Prostate gland (tissue), 2 donors: ENCODE data around the gene MREG. TPM values are rescaled to one million over a fixed set of nuclear protein-coding genes. Genes with fewer than 3 reads are reported as not detected.

Source experiments
- DNase-seq: peaks from one replicate; pipeline ENCODE4 v3.0.0-alpha.2; 2019; ENCODE audit warnings: low spot score
- H3K27ac ChIP-seq, 2 donors: fragments of 200-600 bp; sonication (generic); 2 replicates each; pipeline ENCODE4 v1.5.1; 2017 to 2019
- H3K27me3 ChIP-seq: fragments of 200-600 bp; sonication (generic); replicated peaks from 2 replicates; pipeline ENCODE4 v1.5.1; 2019; ENCODE audit not compliant: insufficient read depth
- H3K36me3 ChIP-seq, 2 donors: fragments of 200-600 bp; sonication (generic); 1 replicate in 1 of 2; 2 replicates in 1 of 2; pipeline versions ENCODE4 v1.5.1 to v1.8.1; 2017 to 2019
- H3K4me1 ChIP-seq: fragments of 200-600 bp; sonication (generic); replicated peaks from 2 replicates; pipeline ENCODE4 v1.5.1; 2019
- H3K4me3 ChIP-seq, 2 donors: fragments of 200-600 bp; sonication (generic); 2 replicates each; pipeline ENCODE4 v1.5.1; 2017 to 2019
- H3K9me3 ChIP-seq: fragments of 200-600 bp; sonication (generic); 2 replicates; pipeline ENCODE4 v1.5.1; 2017
- CTCF ChIP-seq, 4 experiments: fragments of 200-600 bp in 2 of 4; fragments of 450-650 bp in 2 of 4; sonication (generic) in 2 of 4; IDR thresholded peaks; 1 replicate in 3 of 4; 2 replicates in 1 of 4; pipeline ENCODE4 v1.5.1; 2016 to 2019; ENCODE audit warnings: antibody characterized with exemption in 4 of 4, mild to moderate bottlenecking in 2 of 4, moderate library complexity in 2 of 4
- POLR2A ChIP-seq: fragments of 450-650 bp; IDR thresholded peaks from one replicate; pipeline ENCODE4 v1.6.1; 2016; ENCODE audit warnings: antibody characterized with exemption, mild to moderate bottlenecking
- POLR2AphosphoS5 ChIP-seq: sonication (generic); formaldehyde crosslinking; IDR thresholded peaks from one replicate; pipeline ENCODE4 v1.6.1; 2017; ENCODE audit warnings: antibody characterized with exemption
- WGBS: methylation state at CpG from one replicate; pipeline ENCODE4 v1.1.5; 2018; 5-methylcytosine and 5-hydroxymethylcytosine counted together
- intact Hi-C: fragments of 100-400 bp; cut with DNase I; formaldehyde crosslinking; loops from one replicate; pipeline ENCODE4 v1.14.2; 2022
- total RNA-seq, 2 donors: library from RNA; depleted of rRNA; stranded (reverse); fragments of >200 nt; gene quantifications; one replicate each; pipeline ENCODE4 v1.1.0, GENCODE V29; 2016

Gene MREG
- total RNA-seq, 2 donors from 2014 or later, result 9.0 to 9.5 TPM

- Histone ChIP-seq H3K27me3 (no peaks in the 10 kb centered on the region), H3K4me1 (no peaks in the 10 kb centered on the region), H3K9me3 (no peaks in the 10 kb centered on the region), H3K27ac (no peak overlapping the region), H3K36me3 (no peaks in the 10 kb centered on the region), H3K4me3 (no peak overlapping the region)
- WGBS, result 97% methylated on average over 3 of the region's 3 CpGs
- intact Hi-C loops, result no loop called here
- no peak for DNase-seq
- no peak for TF ChIP-seq POLR2A
- TF ChIP-seq CTCF (IDR thresholded peaks at IDR 0.05), result no peak
- TF ChIP-seq POLR2AphosphoS5, result no peak
Observed at GRCh38 chr2:216033403-216033802, 20.1 kb upstream of the MREG start.

- TF ChIP-seq POLR2AphosphoS5 (no peak), POLR2A (no peak), CTCF (IDR thresholded peaks at IDR 0.05) (no peak)
- Histone ChIP-seq H3K4me1 (no peaks in the 10 kb centered on the region), H3K4me3 (no peak overlapping the region), H3K9me3 (no peaks in the 10 kb centered on the region), H3K27ac (no peak overlapping the region), H3K36me3 (no peaks in the 10 kb centered on the region), H3K27me3 (no peaks in the 10 kb centered on the region)
- intact Hi-C loops, result no loop called here
- no peak for DNase-seq
- WGBS, result 94% methylated on average over 1 of the region's 1 CpG
Observed at GRCh38 chr2:216031960-216032689, 18.8 kb upstream of the MREG start.

GRCh38 chr2:216030216-216030615 is 16.9 kb upstream of the MREG start:
- intact Hi-C loops, result no loop called here
- Histone ChIP-seq H3K4me1 (no peaks in the 10 kb centered on the region), H3K4me3 (no peak overlapping the region), H3K36me3 (no peaks in the 10 kb centered on the region), H3K9me3 (no peaks in the 10 kb centered on the region), H3K27ac (no peak overlapping the region), H3K27me3 (no peaks in the 10 kb centered on the region)
- DNase-seq, result no peak
- TF ChIP-seq CTCF (IDR thresholded peaks at IDR 0.05) (no peak), POLR2A (no peak), POLR2AphosphoS5 (no peak)
- WGBS, result 96% methylated on average over 3 of the region's 3 CpGs

GRCh38 chr2:216029416-216030129 is 16.2 kb upstream of the MREG start:
- no peaks in the 10 kb centered on the region for H3K27me3 ChIP-seq
- H3K27ac ChIP-seq, result no peak overlapping the region
- no peak for DNase-seq
- TF ChIP-seq POLR2AphosphoS5 (no peak), CTCF (IDR thresholded peaks at IDR 0.05) (no peak), POLR2A (no peak)
- H3K4me3 ChIP-seq, result no peak overlapping the region
- no peaks in the 10 kb centered on the region for H3K9me3 ChIP-seq
- intact Hi-C loops, result no loop called here
- H3K36me3 ChIP-seq, result no peaks in the 10 kb centered on the region
- 91% methylated on average over 7 of the region's 7 CpGs for WGBS
- H3K4me1 ChIP-seq, result no peaks in the 10 kb centered on the region
